Psoas muscle (tissue), 8 donors: Measurements from ENCODE around the gene SOX18. TPM values are rescaled to one million over a fixed set of nuclear protein-coding genes. Genes with fewer than 3 reads are reported as not detected.

Experiments used
- ATAC-seq, 4 donors: fragments of 200-7000 bp; cut with Tn5 transposase; one replicate each; pipeline ENCODE4 v1.9.1; 2020; ENCODE audit warnings: moderate library complexity in 3 of 4, mild to moderate bottlenecking in 2 of 4
- DNase-seq, 2 donors: peaks; one replicate each; pipeline ENCODE4 v3.0.0-alpha.2; 2020
- H3K27ac ChIP-seq: fragments of 200-600 bp; one replicate; pipeline ENCODE4 v1.8.0; 2022
- H3K27me3 ChIP-seq, 3 donors: fragments of 200-600 bp in 1 of 3; one replicate each; pipeline versions ENCODE4 v1.6.1 to v1.8.0; 2013 to 2022; ENCODE audit warnings: low read length in 2 of 3, mild to moderate bottlenecking in 2 of 3, moderate library complexity in 1 of 3; ENCODE audit not compliant: insufficient read depth in 3 of 3
- H3K36me3 ChIP-seq, 2 donors: fragments of 200-600 bp in 1 of 2; one replicate each; pipeline versions ENCODE4 v1.6.1 to v1.8.0; 2013 to 2022; ENCODE audit warnings: low read depth in 1 of 2, mild to moderate bottlenecking in 1 of 2, moderate library complexity in 1 of 2; ENCODE audit not compliant: insufficient read depth in 1 of 2
- H3K4me1 ChIP-seq: fragments of 200-600 bp; one replicate; pipeline ENCODE4 v1.8.0; 2022
- H3K4me3 ChIP-seq: fragments of 200-600 bp; one replicate; pipeline ENCODE4 v1.8.0; 2022; ENCODE audit warnings: mild to moderate bottlenecking
- H3K9me3 ChIP-seq: fragments of 200-600 bp; one replicate; pipeline ENCODE4 v1.8.0; 2022
- CTCF ChIP-seq: fragments of 200-600 bp; IDR thresholded peaks from one replicate; pipeline ENCODE4 v1.8.0; 2022; ENCODE audit warnings: antibody characterized with exemption
- WGBS, 3 donors: extraction: QIAGEN DNeasy Blood & Tissue Kit; methylation state at CpG; one replicate each; pipeline versions ENCODE4 v1.1.6 to v1.1.7; 2013; 5-methylcytosine and 5-hydroxymethylcytosine counted together
- intact Hi-C, 2 donors: fragments of 100-400 bp; cut with DNase I; formaldehyde crosslinking; loops; one replicate each; pipeline versions ENCODE4 v1.11.0 to v1.14.2; 2022
- polyA plus RNA-seq, 3 donors: library from polyadenylated mRNA; stranded (reverse); fragments of 200-250 nt; gene quantifications; one replicate each; pipeline ENCODE4 v1.2.3, GENCODE V29; 2013
- total RNA-seq, 4 donors: library from RNA; stranded (reverse); fragmentation: NEBNext Ultra II Directional in 2 of 4; extraction: Animal tissue kit (Norgen Biotek cat#: 25700) in 2 of 4; gene quantifications; one replicate each; pipeline versions ENCODE4 v1.2.1 to v1.2.4, GENCODE V29; 2021 to 2023
- donor health status: healthy with polysubstance abuse.
- donor health status: DM: no; HTN: no; CAD: no; lungs with moderate emphysema.
- donor health status: Bipolar disorder and iron deficiency.
- donor health status: healthy.
- donor health status: DM: yes; HTN: yes; CAD: no.
- donor health status: DM: no; HTN: no; CAD: no.
- donor health status: DM: no; HTN: no; CAD: no.
- donor health status: DM: yes; HTN: yes; CAD: no.

SOX18 gene
- total and polyA plus RNA-seq, 7 donors, result 4.2 to 50.8 (median 15.4) TPM

GRCh38 chr20:64041040-64041780 lies 8.2 kb downstream of the SOX18 start:
- Histone ChIP-seq H3K4me1 (peaks cover 10% of the 10 kb centered on the region), H3K9me3 (no peaks in the 10 kb centered on the region), H3K27me3 (peaks cover 0 to 89% (median 25%) of the 10 kb centered on the region in 3 donors), H3K36me3 (no peaks in the 10 kb centered on the region), H3K4me3 (peak overlapping the region; percentile 58), H3K27ac (no peak overlapping the region)
- intact Hi-C loops, result no loop called here
- ATAC-seq, result no peak
- no peak for DNase-seq
- 23 to 30% (median 25%) methylated on average over 15 of the region's 15 CpGs for WGBS, 3 donors
- no peak for TF ChIP-seq CTCF

- ATAC-seq, result no peak
- H3K36me3 ChIP-seq, result peaks cover 0 to 1% of the 10 kb centered on the region in 2 donors
- DNase-seq, result no peak
- intact Hi-C loops, result no loop called here
- peaks cover 0 to 82% (median 21%) of the 10 kb centered on the region in 3 donors for H3K27me3 ChIP-seq
- H3K4me3 ChIP-seq, result no peak overlapping the region
- WGBS, 3 donors, result 53 to 66% (median 56%) methylated on average over 12 of the region's 12 CpGs
- no peaks in the 10 kb centered on the region for H3K9me3 ChIP-seq
- H3K4me1 ChIP-seq, result peaks cover 10% of the 10 kb centered on the region
- H3K27ac ChIP-seq, result no peak overlapping the region
- no peak for TF ChIP-seq CTCF
Observed at GRCh38 chr20:64040231-64041039, 9.0 kb downstream of the SOX18 start.

- TF ChIP-seq CTCF, result no peak
- 8 to 13% (median 9%) methylated on average over 14 to 17 of the region's 17 CpGs for WGBS, 3 donors
- Histone ChIP-seq H3K36me3 (peaks cover 0 to 8% of the 10 kb centered on the region in 2 donors), H3K27ac (peak overlapping the region; percentile 58), H3K4me1 (peaks cover 10% of the 10 kb centered on the region), H3K27me3 (peaks cover 0 to 74% (median 21%) of the 10 kb centered on the region in 3 donors), H3K9me3 (no peaks in the 10 kb centered on the region), H3K4me3 (peak overlapping the region; percentile 67)
- peak; percentile 22 to 45 (median 36) for ATAC-seq
- intact Hi-C loops, result loop anchor here (1.0 to 5.0 kb wide), 2 partner anchors 81 to 83 kb away; no protein-coding TSS in a partner anchor
- no peak for DNase-seq
Observed at GRCh38 chr20:64039293-64040160, 9.9 kb downstream of the SOX18 start.

- DNase-seq (peak; percentile 73 to 85), ATAC-seq (peak; percentile 81 to 88 (median 84))
- TF ChIP-seq CTCF, result peak; percentile 60
- peaks cover 0 to 16% of the 10 kb centered on the region in 2 donors for H3K36me3 ChIP-seq
- peaks cover 0 to 71% (median 21%) of the 10 kb centered on the region in 3 donors for H3K27me3 ChIP-seq
- peaks cover 10% of the 10 kb centered on the region for H3K4me1 ChIP-seq
- WGBS, 3 donors, result 0 to 1% (median 1%) methylated on average over 53 to 91 of the region's 91 CpGs
- H3K9me3 ChIP-seq, result no peaks in the 10 kb centered on the region
- peak overlapping the region; percentile 67 for H3K27ac ChIP-seq
- peak overlapping the region; percentile 67 for H3K4me3 ChIP-seq
- intact Hi-C loops, result loop anchor here (1.0 to 5.0 kb wide), 2 partner anchors 82 to 84 kb away; no protein-coding TSS in a partner anchor
Observed at GRCh38 chr20:64038565-64039292, 10.7 kb downstream of the SOX18 start.
